GM19452 (cell line): ENCODE results near the gene NCAPH2.
"Not testable (repeated sequence)": the region's sequence is repeated elsewhere in the genome, so short reads cannot be mapped to it uniquely, and the experiment has no call there.

Experiments used
- ATAC-seq: cut with Tn5 transposase; IDR thresholded peaks from one replicate; pipeline ENCODE4 v1.9.1; 2021; ENCODE audit not compliant: unreplicated experiment

The NCAPH2 gene

GRCh38 chr22:50517495-50518260 lies 9.7 kb downstream of the NCAPH2 start:
- no peak for ATAC-seq

- ATAC-seq: no peak
These were observed 10.6 kb downstream of the NCAPH2 start for GRCh38 chr22:50518606-50519005.

GRCh38 chr22:50519151-50519550 lies 11.1 kb downstream of the NCAPH2 start:
- ATAC-seq: no peak

GRCh38 chr22:50520184-50520583 lies 12.2 kb downstream of the NCAPH2 start:
- not testable (repeated sequence) for ATAC-seq

- ATAC-seq: no peak
These were observed 12.9 kb downstream of the NCAPH2 start for GRCh38 chr22:50520826-50521453.

GRCh38 chr22:50521710-50522109 lies 13.7 kb downstream of the NCAPH2 start:
- ATAC-seq: no peak

GRCh38 chr22:50522208-50522805 lies 14.3 kb downstream of the NCAPH2 start:
- ATAC-seq: no peak

- ATAC-seq: no peak
These were observed 14.9 kb downstream of the NCAPH2 start for GRCh38 chr22:50522806-50523438.

GRCh38 chr22:50523458-50523805 lies 15.4 kb downstream of the NCAPH2 start:
- ATAC-seq: no peak

GRCh38 chr22:50523806-50524675 lies 16.0 kb downstream of the NCAPH2 start:
- no peak for ATAC-seq

GRCh38 chr22:50524676-50525103 lies 16.7 kb downstream of the NCAPH2 start:
- no peak for ATAC-seq

GRCh38 chr22:50525104-50525857 lies 17.3 kb downstream of the NCAPH2 start, which contains the start of gene SCO2:
Gene SCO2 (minus strand): TSS chr22:50525598. CDS start chr22:50524411, 1,187 bp downstream.
- ATAC-seq: peak; percentile 42

GRCh38 chr22:50525858-50526107 lies 17.8 kb downstream of the NCAPH2 start:
- no peak for ATAC-seq

GRCh38 chr22:50526108-50526833 lies 18.2 kb downstream of the NCAPH2 start:
- ATAC-seq: peak; percentile 21

- ATAC-seq: no peak
These were observed 19.1 kb downstream of the NCAPH2 start for GRCh38 chr22:50526834-50527801.

GRCh38 chr22:50527921-50528681 lies 20.1 kb downstream of the NCAPH2 start:
- no peak for ATAC-seq

- no peak for ATAC-seq
These were observed 20.8 kb downstream of the NCAPH2 start for GRCh38 chr22:50528682-50529415.
